GM21825 (cell line): ENCODE data around the gene ANKRD36B.
"Not testable (repeated sequence)": the region's sequence is repeated elsewhere in the genome, so short reads cannot be mapped to it uniquely, and the experiment has no call there.

Source experiments
- ATAC-seq: cut with Tn5 transposase; IDR thresholded peaks from one replicate; pipeline ENCODE4 v1.9.1; 2021; ENCODE audit warnings: mild to moderate bottlenecking, moderate library complexity; ENCODE audit not compliant: unreplicated experiment

Gene ANKRD36B

DNA sequence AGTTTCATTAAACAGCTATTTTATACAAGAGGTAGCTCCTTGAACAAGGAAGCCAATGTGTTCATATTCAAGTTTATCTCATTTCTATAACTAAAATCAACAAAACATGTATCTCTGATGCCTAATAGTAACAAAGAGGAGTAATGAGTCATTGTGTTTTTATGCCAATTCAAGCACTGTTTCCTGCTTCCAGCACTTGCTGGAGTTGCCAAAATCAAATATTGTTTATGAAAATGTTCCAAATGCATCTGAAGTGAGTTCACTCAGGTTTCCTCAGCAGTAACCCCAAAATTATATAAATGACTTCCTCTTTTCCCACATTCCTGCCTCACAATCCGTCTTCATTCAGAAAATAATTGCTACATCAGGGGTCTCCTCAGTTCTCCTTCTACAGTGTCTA, 39.2 kb downstream of the ANKRD36B start:
- not testable (repeated sequence) for ATAC-seq

- not testable (repeated sequence) for ATAC-seq
These were observed 40.6 kb downstream of the ANKRD36B start for GRCh38 chr2:97549058-97549457.

DNA sequence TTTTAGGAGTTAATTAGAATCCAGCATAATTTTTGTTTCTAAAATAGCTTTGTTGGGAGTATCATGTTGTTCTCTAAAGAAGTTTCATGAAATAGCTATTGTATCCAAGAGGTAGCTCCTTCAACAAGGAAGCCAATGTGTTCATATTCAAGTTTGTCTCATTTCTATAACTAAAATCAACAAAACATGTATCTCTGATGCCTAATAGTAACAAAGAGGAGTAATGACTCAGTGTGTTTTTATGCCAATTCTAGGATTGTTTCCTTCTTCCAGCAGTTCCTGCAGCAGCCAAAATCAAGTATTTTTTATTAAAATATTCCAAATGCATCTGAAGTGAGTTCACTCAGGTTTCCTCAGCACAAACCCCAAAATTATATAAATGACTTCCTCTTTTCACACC, 41.1 kb downstream of the ANKRD36B start:
- ATAC-seq, result not testable (repeated sequence)

- ATAC-seq, result no peak
These were observed 43.0 kb downstream of the ANKRD36B start for GRCh38 chr2:97546711-97547110.

GRCh38 chr2:97544911-97545310, 44.8 kb downstream of the ANKRD36B start:
- not testable (repeated sequence) for ATAC-seq

DNA sequence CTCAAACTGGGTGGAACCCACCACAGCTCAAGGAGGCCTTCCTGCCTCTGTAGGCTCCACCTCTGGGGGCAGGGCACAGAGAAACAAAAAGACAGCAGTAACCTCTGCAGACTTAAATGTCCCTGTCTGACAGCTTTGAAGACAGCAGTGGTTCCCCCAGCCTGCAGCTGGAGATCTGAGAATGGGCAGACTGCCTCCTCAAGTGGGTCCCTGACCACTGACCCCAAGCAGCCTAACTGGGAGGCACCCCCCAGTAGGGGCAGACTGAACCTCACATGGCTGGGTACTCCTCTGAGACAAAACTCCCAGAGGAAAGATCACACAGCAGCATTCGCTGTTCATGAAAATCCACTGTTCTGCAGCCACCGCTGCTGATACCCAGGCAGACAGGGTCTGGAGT, 63.8 kb downstream of the ANKRD36B start:
- not testable (repeated sequence) for ATAC-seq

DNA sequence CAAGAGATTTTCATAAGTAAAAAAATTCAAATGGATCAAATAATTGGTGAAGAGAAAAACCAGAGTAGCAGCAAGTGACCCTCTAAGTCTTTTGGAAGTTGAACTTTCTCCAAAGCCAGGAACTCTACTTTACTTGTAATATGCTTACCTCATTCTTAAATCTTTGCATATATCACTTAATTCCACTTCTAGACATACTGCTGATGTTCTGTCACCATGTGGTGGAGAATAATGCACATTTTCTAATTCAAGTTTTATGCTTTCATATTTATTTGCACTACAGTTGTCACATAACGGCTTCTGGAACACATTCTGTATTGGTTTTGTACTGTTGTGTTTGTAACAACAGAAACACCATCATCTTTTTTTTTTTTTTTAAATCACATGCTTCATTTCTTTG, 65.9 kb downstream of the ANKRD36B start:
- ATAC-seq, result not testable (repeated sequence)

DNA sequence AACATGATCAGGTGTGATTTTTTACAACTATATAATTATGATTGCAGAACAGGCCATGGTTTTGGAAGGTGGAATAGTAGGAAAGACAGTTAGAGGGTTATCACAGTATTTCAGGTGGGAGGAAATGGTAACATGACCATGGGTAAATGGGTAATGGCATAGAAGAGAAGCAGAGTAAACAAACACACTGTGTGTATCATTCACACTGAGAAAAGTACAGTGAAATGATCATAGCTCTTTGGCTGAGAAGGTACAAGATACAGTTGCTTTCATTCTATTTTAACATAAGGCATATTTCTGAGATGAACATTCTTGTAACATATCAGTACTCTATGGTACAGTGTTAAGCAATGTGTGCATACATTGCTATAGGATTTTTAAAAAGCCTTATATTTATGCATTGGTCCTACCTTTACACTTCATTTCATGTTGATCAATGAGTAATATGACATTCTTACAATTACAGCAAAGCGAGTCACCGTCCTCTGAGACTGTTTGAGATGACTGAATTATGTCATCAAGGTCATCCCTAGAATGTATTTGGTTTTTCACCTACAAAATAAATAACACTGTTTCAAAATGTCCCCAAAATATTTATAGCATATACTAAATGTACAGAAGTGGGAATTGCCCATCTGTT, 66.6 kb downstream of the ANKRD36B start:
- ATAC-seq, result not testable (repeated sequence)

GRCh38 chr2:97495651-97496050, 94.0 kb downstream of the ANKRD36B start:
- ATAC-seq, result not testable (repeated sequence)

DNA sequence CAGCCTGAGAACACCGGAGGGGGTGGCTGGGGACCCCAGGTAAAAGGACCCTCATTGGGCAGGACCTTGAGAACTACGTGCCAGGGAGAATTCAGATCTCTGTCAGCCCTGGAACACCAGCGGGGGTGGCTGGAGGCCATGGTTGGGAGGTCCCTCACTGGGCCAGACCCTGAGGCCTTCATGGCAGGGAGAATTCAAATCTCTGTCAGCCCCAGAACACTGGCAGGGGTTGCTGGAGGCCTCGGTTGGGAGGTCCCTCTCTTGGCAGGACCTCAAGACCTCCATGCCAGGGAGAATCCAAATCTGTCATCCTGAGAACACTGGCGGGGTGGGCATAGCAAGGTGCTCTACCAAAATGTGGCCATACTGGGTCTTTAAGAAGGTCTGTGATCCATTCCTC, 99.5 kb downstream of the ANKRD36B start:
- not testable (repeated sequence) for ATAC-seq
